Activated B cell treated with CpG ODN at 0.5 μM for 24 hours (primary cell): ENCODE results near the gene KIAA1328. TPM values are rescaled to one million over a fixed set of nuclear protein-coding genes. Genes with fewer than 3 reads are reported as not detected.
"Not testable (repeated sequence)": the region's sequence is repeated elsewhere in the genome, so short reads cannot be mapped to it uniquely, and the experiment has no call there.

ENCODE experiments used
- ATAC-seq: fragments of 200-7000 bp; cut with Tn5 transposase; one replicate; pipeline ENCODE4 v1.10.0; 2021; ENCODE audit warnings: low read depth, mild to moderate bottlenecking, moderate library complexity
- CTCF ChIA-PET: fragments of 350-600 bp; sonication (Branson Sonifier 250); formaldehyde crosslinking; loops from one replicate; lab custom pipeline; 2021; ENCODE audit warnings: antibody characterized with exemption; lab: Charles Lee
- POLR2A ChIA-PET: fragments of 350-600 bp; sonication (Branson Sonifier 250); formaldehyde crosslinking; loops from one replicate; lab custom pipeline; 2021; ENCODE audit warnings: antibody characterized with exemption; lab: Charles Lee
- DNase-seq: peaks from one replicate; pipeline ENCODE4 v3.0.0; 2022
- H3K27ac Mint-ChIP-seq: one replicate; pipeline ENCODE4 v1.8.0; 2020; ENCODE audit warnings: mixed read lengths
- H3K27me3 Mint-ChIP-seq: one replicate; pipeline ENCODE4 v1.8.0; 2021; ENCODE audit warnings: mixed read lengths
- H3K36me3 Mint-ChIP-seq: one replicate; pipeline ENCODE4 v1.8.0; 2021; ENCODE audit warnings: low read depth, mixed read lengths
- H3K4me1 Mint-ChIP-seq: one replicate; pipeline ENCODE4 v1.8.0; 2021; ENCODE audit warnings: mixed read lengths
- H3K4me3 Mint-ChIP-seq: one replicate; pipeline ENCODE4 v1.8.0; 2020; ENCODE audit warnings: mild to moderate bottlenecking, mixed read lengths
- H3K9me3 Mint-ChIP-seq: one replicate; pipeline ENCODE4 v1.8.0; 2020; ENCODE audit warnings: mixed read lengths
- CTCF ChIP-seq: fragments of 200-600 bp; IDR thresholded peaks from one replicate; pipeline ENCODE4 v1.8.0; 2022; ENCODE audit warnings: antibody characterized with exemption, mild to moderate bottlenecking
- intact Hi-C: fragments of 100-400 bp; cut with micrococcal nuclease; formaldehyde crosslinking; loops from one replicate; pipeline ENCODE4 v1.15.1; 2024
- total RNA-seq: library from RNA; stranded (reverse); gene quantifications from 2 replicates; pipeline ENCODE4 v1.2.3, GENCODE V29; 2022

The KIAA1328 gene
- total RNA-seq, 1 donor from 2014 or later = 12.9 TPM

- ATAC-seq (no peak), DNase-seq (no peak)
- Mint-ChIP-seq H3K36me3 (peaks cover 55% of the 10 kb centered on the region), H3K4me3 (no peak overlapping the region), H3K27ac (no peak overlapping the region), H3K9me3 (no peaks in the 10 kb centered on the region), H3K4me1 (peaks cover 2% of the 10 kb centered on the region), H3K27me3 (no peaks in the 10 kb centered on the region)
- ChIA-PET POLR2A (no interaction called here), CTCF (interaction anchor here (4.0 kb wide), 1 partner anchor 126 kb away, joined by 18 read pairs; no protein-coding TSS in a partner anchor)
- TF ChIP-seq CTCF = no peak
- intact Hi-C loops = no loop called here
Measured at GRCh38 chr18:36813824-36814223, 15.1 kb upstream of the KIAA1328 start.

GRCh38 chr18:36814994-36815393, 13.9 kb upstream of the KIAA1328 start:
- H3K36me3 Mint-ChIP-seq = peaks cover 58% of the 10 kb centered on the region
- H3K27me3 Mint-ChIP-seq = no peaks in the 10 kb centered on the region
- no peaks in the 10 kb centered on the region for H3K9me3 Mint-ChIP-seq
- intact Hi-C loops = no loop called here
- no peak for ATAC-seq
- no peak overlapping the region for H3K4me3 Mint-ChIP-seq
- TF ChIP-seq CTCF = no peak
- POLR2A ChIA-PET = no interaction called here
- CTCF ChIA-PET = no interaction called here
- H3K4me1 Mint-ChIP-seq = no peaks in the 10 kb centered on the region
- H3K27ac Mint-ChIP-seq = no peak overlapping the region
- no peak for DNase-seq

GRCh38 chr18:36816096-36816495, 12.8 kb upstream of the KIAA1328 start:
- DNase-seq, H3K27me3 Mint-ChIP-seq, ATAC-seq, H3K27ac Mint-ChIP-seq, intact Hi-C loops, POLR2A ChIA-PET, H3K4me1 Mint-ChIP-seq, CTCF ChIA-PET, H3K4me3 Mint-ChIP-seq, H3K9me3 Mint-ChIP-seq: not testable (repeated sequence)
- H3K36me3 Mint-ChIP-seq = peaks cover 58% of the 10 kb centered on the region

- Mint-ChIP-seq H3K36me3 (peaks cover 62% of the 10 kb centered on the region), H3K27me3 (no peaks in the 10 kb centered on the region), H3K4me1 (no peaks in the 10 kb centered on the region), H3K4me3 (no peak overlapping the region), H3K27ac (no peak overlapping the region), H3K9me3 (no peaks in the 10 kb centered on the region)
- DNase-seq = no peak
- no peak for ATAC-seq
- ChIA-PET CTCF (no interaction called here), POLR2A (no interaction called here)
- intact Hi-C loops = no loop called here
- TF ChIP-seq CTCF = no peak
Measured at GRCh38 chr18:36817039-36817438, 11.9 kb upstream of the KIAA1328 start.

- no peaks in the 10 kb centered on the region for H3K27me3 Mint-ChIP-seq
- no peak for ATAC-seq
- DNase-seq = no peak
- no peaks in the 10 kb centered on the region for H3K9me3 Mint-ChIP-seq
- H3K36me3 Mint-ChIP-seq = peaks cover 50% of the 10 kb centered on the region
- H3K4me3 Mint-ChIP-seq = no peak overlapping the region
- POLR2A ChIA-PET = no interaction called here
- H3K27ac Mint-ChIP-seq = no peak overlapping the region
- no peak for TF ChIP-seq CTCF
- H3K4me1 Mint-ChIP-seq = no peaks in the 10 kb centered on the region
- intact Hi-C loops = no loop called here
- CTCF ChIA-PET = interaction anchor here (1.1 to 1.8 kb wide), 3 partner anchors 9 to 10 kb away, joined by 4 to 6 read pairs (median 6); partner anchors contain the start of genes KIAA1328 and TPGS2
Measured at GRCh38 chr18:36818652-36819051, 10.3 kb upstream of the KIAA1328 start.

- peaks cover 42% of the 10 kb centered on the region for H3K36me3 Mint-ChIP-seq
- no peak for ATAC-seq
- ChIA-PET POLR2A (no interaction called here), CTCF (interaction anchor here (1.5 to 1.8 kb wide), 2 partner anchors 9 to 10 kb away, joined by 4 to 6 read pairs; partner anchors contain the start of genes KIAA1328 and TPGS2)
- no peak for DNase-seq
- no peak overlapping the region for H3K27ac Mint-ChIP-seq
- no peaks in the 10 kb centered on the region for H3K9me3 Mint-ChIP-seq
- no peak overlapping the region for H3K4me3 Mint-ChIP-seq
- no peaks in the 10 kb centered on the region for H3K27me3 Mint-ChIP-seq
- H3K4me1 Mint-ChIP-seq = no peaks in the 10 kb centered on the region
- intact Hi-C loops = loop anchor here (10.0 kb wide), 1 partner anchor 1845 kb away; no protein-coding TSS in a partner anchor
- TF ChIP-seq CTCF = no peak
Measured at GRCh38 chr18:36819621-36820020, 9.3 kb upstream of the KIAA1328 start.
